Left hindlimb (tissue), 1 donor: Measurements from ENCODE around the gene PNMA1.

Experiments
- DNase-seq: peaks from one replicate; pipeline ENCODE4 v3.0.0-alpha.2; 2018

PNMA1 gene

GRCh38 chr14:73662487-73662943, 51.7 kb downstream of the PNMA1 start:
- no peak for DNase-seq

DNA sequence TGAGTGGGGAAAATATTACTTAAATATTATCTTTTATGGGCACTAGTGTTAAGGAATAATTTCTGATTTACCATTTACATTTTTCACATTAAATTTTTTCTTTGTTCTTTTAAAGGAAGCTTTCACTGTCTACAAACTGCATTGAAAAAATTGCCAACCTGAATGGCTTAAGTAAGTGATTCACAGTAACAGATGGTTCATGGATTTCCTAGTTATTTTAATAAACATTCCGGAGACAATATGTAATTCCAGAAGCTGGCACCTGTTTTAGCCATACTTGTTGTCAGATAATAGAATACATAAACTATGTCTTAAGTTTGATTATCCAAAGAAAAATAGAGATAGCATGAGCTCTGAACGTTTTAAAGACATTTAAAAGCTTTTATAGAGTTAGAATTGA, 52.3 kb downstream of the PNMA1 start:
- DNase-seq = no peak
